ENCODE data around the gene P2RX2.
"Not testable (repeated sequence)": the region's sequence is repeated elsewhere in the genome, so short reads cannot be mapped to it uniquely, and the experiment has no call there.

The P2RX2 gene

GRCh38 chr12:132595183-132595582, 23.4 kb upstream of the P2RX2 start:
- TF ChIP-seq CTCF (IDR thresholded peaks at IDR 0.05; ENCODE audit: low read length, missing control alignments), result no peak
- no peak for DNase-seq (ENCODE audit: low read depth)
- H3K4me3 ChIP-seq (replicated peaks; ENCODE audit: low read depth, low read length), result no peak overlapping the region

- TF ChIP-seq CTCF (IDR thresholded peaks at IDR 0.05; ENCODE audit: low read length, missing control alignments), result no peak
- peak; percentile 63 for DNase-seq (ENCODE audit: low read depth)
- H3K4me3 ChIP-seq (replicated peaks; ENCODE audit: low read depth, low read length), result no peak overlapping the region
These were observed 22.6 kb upstream of the P2RX2 start for GRCh38 chr12:132596016-132596415.

GRCh38 chr12:132597333-132598316, 21.0 kb upstream of the P2RX2 start:
- no peak for TF ChIP-seq CTCF (IDR thresholded peaks at IDR 0.05; ENCODE audit: low read length, missing control alignments)
- peak; percentile 26 for DNase-seq (ENCODE audit: low read depth)
- H3K4me3 ChIP-seq (replicated peaks; ENCODE audit: low read depth, low read length), result peak overlapping the region; percentile 48

- not testable (repeated sequence) for DNase-seq (ENCODE audit: low read depth)
These were observed 19.1 kb upstream of the P2RX2 start for GRCh38 chr12:132599502-132599901.

GRCh38 chr12:132600048-132601032, 18.2 kb upstream of the P2RX2 start:
- TF ChIP-seq CTCF (IDR thresholded peaks at IDR 0.05; ENCODE audit: low read length, missing control alignments), result peak; percentile 64
- peak overlapping the region; percentile 57 for H3K4me3 ChIP-seq (replicated peaks; ENCODE audit: low read depth, low read length)
- peak; percentile 71 for DNase-seq (ENCODE audit: low read depth)

More at GRCh38 chr12:132599502-132599901, 19.1 kb upstream of the P2RX2 start:
- not testable (repeated sequence) for H3K4me3 ChIP-seq (replicated peaks; ENCODE audit: low read depth, low read length)

- no peak overlapping the region for H3K4me3 ChIP-seq (replicated peaks; ENCODE audit: low read depth, low read length)
These were observed 17.2 kb upstream of the P2RX2 start for GRCh38 chr12:132601171-132601883.

More at GRCh38 chr12:132601171-132601883, 17.2 kb upstream of the P2RX2 start:
- DNase-seq (ENCODE audit: low read depth), result no peak
- TF ChIP-seq CTCF (IDR thresholded peaks at IDR 0.05; ENCODE audit: low read length, missing control alignments), result no peak
